AG09309 (cell line): ENCODE results near the gene CD40.

Source experiments
- DNase-seq: peaks from one replicate; pipeline ENCODE4 v3.0.0-alpha.2; 2010; ENCODE audit warnings: low read depth
- H3K4me3 ChIP-seq: 2 replicates; pipeline ENCODE4 v1.5.1; 2011; ENCODE audit warnings: mild to moderate bottlenecking, low read depth, low read length, moderate library complexity; ENCODE audit not compliant: control insufficient read depth
- TF ChIP-seq, protein P1 (sequence below): IDR thresholded peaks from 2 replicates; pipeline ENCODE4 v1.5.1; 2011; ENCODE audit warnings: mild to moderate bottlenecking, low read depth, low read length, inconsistent platforms; ENCODE audit not compliant: insufficient read depth, control insufficient read depth; ENCODE audit errors: missing control alignments

Gene CD40

GRCh38 chr20:46117704-46118467, at the start of gene CD40:
TSS of gene CD40 (plus strand) at chr20:46118314. CDS start at chr20:46118344, 30 bp downstream.
- H3K4me3 ChIP-seq, result peak within 1 kb of the TSS; percentile 30
- TF ChIP-seq, protein P1, sequence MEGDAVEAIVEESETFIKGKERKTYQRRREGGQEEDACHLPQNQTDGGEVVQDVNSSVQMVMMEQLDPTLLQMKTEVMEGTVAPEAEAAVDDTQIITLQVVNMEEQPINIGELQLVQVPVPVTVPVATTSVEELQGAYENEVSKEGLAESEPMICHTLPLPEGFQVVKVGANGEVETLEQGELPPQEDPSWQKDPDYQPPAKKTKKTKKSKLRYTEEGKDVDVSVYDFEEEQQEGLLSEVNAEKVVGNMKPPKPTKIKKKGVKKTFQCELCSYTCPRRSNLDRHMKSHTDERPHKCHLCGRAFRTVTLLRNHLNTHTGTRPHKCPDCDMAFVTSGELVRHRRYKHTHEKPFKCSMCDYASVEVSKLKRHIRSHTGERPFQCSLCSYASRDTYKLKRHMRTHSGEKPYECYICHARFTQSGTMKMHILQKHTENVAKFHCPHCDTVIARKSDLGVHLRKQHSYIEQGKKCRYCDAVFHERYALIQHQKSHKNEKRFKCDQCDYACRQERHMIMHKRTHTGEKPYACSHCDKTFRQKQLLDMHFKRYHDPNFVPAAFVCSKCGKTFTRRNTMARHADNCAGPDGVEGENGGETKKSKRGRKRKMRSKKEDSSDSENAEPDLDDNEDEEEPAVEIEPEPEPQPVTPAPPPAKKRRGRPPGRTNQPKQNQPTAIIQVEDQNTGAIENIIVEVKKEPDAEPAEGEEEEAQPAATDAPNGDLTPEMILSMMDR, result no peak
- DNase-seq, result no peak

GRCh38 chr20:46070215-46070900, 47.8 kb upstream of the CD40 start:
- no peak overlapping the region for H3K4me3 ChIP-seq
- peak; percentile 23 for DNase-seq
- TF ChIP-seq, protein P1, result no peak

DNA sequence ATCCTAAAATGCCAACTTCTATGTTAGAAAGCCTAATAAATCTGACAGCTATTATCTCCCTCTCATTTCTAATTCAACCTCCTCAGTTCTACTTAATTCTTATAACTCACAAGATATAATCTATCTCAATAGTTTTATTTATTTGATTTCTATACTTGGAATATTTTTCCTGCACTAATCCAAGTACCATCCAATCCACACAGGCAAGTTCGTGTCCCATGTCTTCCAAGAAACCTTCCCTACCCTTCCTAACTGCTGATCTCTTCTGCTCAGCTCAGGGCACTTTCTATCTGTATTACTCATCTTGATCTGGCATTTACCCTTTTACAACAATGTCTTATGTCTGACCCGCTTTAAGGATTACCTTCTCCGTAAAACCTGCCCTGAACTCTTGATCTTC, 46.5 kb upstream of the CD40 start:
- TF ChIP-seq, protein P1, result no peak
- DNase-seq, result no peak

GRCh38 chr20:46073024-46073423, 45.1 kb upstream of the CD40 start:
- no peak for DNase-seq
- no peak overlapping the region for H3K4me3 ChIP-seq
- TF ChIP-seq, protein P1, result no peak

More for the DNA sequence above, 46.5 kb upstream of the CD40 start:
- H3K4me3 ChIP-seq, result no peak overlapping the region

DNA sequence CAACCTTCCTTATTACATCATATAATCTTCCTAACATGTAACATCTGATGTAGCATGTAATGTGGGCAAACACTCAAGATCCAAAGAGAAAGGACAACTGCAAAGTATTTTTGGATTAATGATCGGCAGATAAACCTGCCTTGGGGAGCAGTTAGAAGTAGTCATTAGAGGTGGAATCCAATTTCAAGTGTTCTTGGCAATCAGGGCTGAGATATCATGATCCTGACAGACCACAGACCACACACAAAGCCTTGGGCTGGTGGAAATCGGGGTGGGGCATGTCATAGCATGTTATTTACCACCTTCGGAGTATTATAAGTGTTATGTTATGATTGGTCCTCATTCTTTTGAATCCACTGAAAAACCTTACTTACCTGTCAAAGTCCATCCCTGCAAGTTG, 44.7 kb upstream of the CD40 start:
- H3K4me3 ChIP-seq, result no peak overlapping the region
- no peak for DNase-seq
- TF ChIP-seq, protein P1, result no peak

- DNase-seq, result no peak
- no peak overlapping the region for H3K4me3 ChIP-seq
- TF ChIP-seq, protein P1, result no peak
Measured at GRCh38 chr20:46074006-46074405, 44.1 kb upstream of the CD40 start.

DNA sequence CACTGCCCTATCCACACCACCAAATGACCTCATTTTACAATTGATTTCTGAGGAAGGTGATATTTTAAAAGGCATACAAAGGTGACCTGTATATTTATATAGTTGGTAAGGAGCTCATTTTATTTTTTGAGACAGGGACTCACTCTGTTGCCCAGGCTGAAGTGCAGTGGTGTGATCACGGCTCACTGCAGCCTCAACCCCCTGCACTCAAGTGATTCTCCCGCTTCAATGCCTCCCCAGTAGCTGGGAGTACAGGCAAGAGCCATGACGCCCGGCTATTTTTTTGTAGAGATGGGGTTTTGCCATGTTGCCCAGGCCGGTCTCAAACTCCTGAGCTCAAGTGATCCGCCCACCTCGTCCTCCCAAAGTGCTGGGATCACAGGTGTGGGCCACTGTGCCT, 41.3 kb upstream of the CD40 start:
- DNase-seq, result no peak
- no peak overlapping the region for H3K4me3 ChIP-seq
- TF ChIP-seq, protein P1, result no peak
